Small intestine (tissue), 7 donors: ENCODE data around the gene HS6ST1. TPM values are rescaled to one million over a fixed set of nuclear protein-coding genes. Genes with fewer than 3 reads are reported as not detected.

Source experiments
- DNase-seq, 2 donors: peaks; one replicate each; pipeline versions ENCODE4 v3.0.0 to v3.0.0-alpha.2; 2013
- FAIRE-seq: peaks from 2 replicates; lab custom pipeline; 2012; peaks lifted over from hg19 to GRCh38; lab: Jason Lieb, UNC
- H3K27ac ChIP-seq, 3 donors: one replicate each; pipeline ENCODE4 v1.5.1; 2013; ENCODE audit warnings: low read length in 2 of 3, mild to moderate bottlenecking in 2 of 3, control low read depth in 1 of 3, inconsistent platforms in 1 of 3, low read depth in 1 of 3, moderate library complexity in 1 of 3
- H3K27me3 ChIP-seq, 3 donors: one replicate each; pipeline ENCODE4 v1.6.1; 2013; ENCODE audit warnings: low read length in 3 of 3, inconsistent platforms in 1 of 3; ENCODE audit not compliant: control insufficient read depth in 3 of 3, insufficient read depth in 3 of 3
- H3K36me3 ChIP-seq, 3 donors: one replicate each; pipeline ENCODE4 v1.6.1; 2013; ENCODE audit warnings: low read length in 3 of 3, inconsistent platforms in 1 of 3, low read depth in 1 of 3, mild to moderate bottlenecking in 1 of 3, moderate library complexity in 1 of 3; ENCODE audit not compliant: control insufficient read depth in 3 of 3, insufficient read depth in 2 of 3
- H3K4me1 ChIP-seq, 3 donors: one replicate each; pipeline ENCODE4 v1.6.1; 2013; ENCODE audit warnings: low read length in 2 of 3, inconsistent platforms in 1 of 3, low read depth in 1 of 3, mild to moderate bottlenecking in 1 of 3, moderate library complexity in 1 of 3; ENCODE audit not compliant: control insufficient read depth in 3 of 3, insufficient read depth in 2 of 3
- H3K4me3 ChIP-seq, 3 donors: one replicate each; pipeline ENCODE4 v1.5.1; 2013; ENCODE audit warnings: low read length in 3 of 3, control low read depth in 1 of 3, inconsistent platforms in 1 of 3, low read depth in 1 of 3, mild to moderate bottlenecking in 1 of 3, moderate library complexity in 1 of 3
- H3K9me3 ChIP-seq, 2 donors: one replicate each; pipeline ENCODE4 v1.6.1; 2013; ENCODE audit warnings: low read depth in 1 of 2, low read length in 1 of 2; ENCODE audit not compliant: control insufficient read depth in 2 of 2, insufficient read depth in 1 of 2
- WGBS, 3 donors: extraction: QIAGEN DNeasy Blood & Tissue Kit; methylation state at CpG; one replicate each; pipeline ENCODE4 v1.1.7; 2013; 5-methylcytosine and 5-hydroxymethylcytosine counted together
- polyA plus RNA-seq, 4 donors: library from polyadenylated mRNA; stranded (reverse) in 3 of 4; unstranded in 1 of 4; fragments of 200-250 nt in 3 of 4; fragments of 120-200 nt in 1 of 4; gene quantifications; one replicate each; pipeline versions ENCODE4 v1.2.1 to v1.2.3, GENCODE V29; 2013
- donor health status: healthy with polysubstance abuse.
- donor health status: control.
- donor health status: control.
- donor health status: Bipolar disorder and iron deficiency.
- donor health status: healthy.

HS6ST1 gene
- polyA plus RNA-seq, 4 donors: 4.0 to 20.7 (median 12.5) TPM

- FAIRE-seq: no peak
- H3K4me3 ChIP-seq: no peak overlapping the region
- no peaks in the 10 kb centered on the region for H3K4me1 ChIP-seq
- DNase-seq: no peak
- H3K9me3 ChIP-seq: no peaks in the 10 kb centered on the region
- no peaks in the 10 kb centered on the region for H3K36me3 ChIP-seq
- H3K27ac ChIP-seq: no peak overlapping the region
- H3K27me3 ChIP-seq: no peaks in the 10 kb centered on the region
- WGBS, 3 donors: 84 to 89% (median 87%) methylated on average over 8 of the region's 8 CpGs
Observed at GRCh38 chr2:128237911-128238697, 80.6 kb downstream of the HS6ST1 start.

- no peaks in the 10 kb centered on the region for H3K36me3 ChIP-seq
- H3K4me1 ChIP-seq: no peaks in the 10 kb centered on the region
- FAIRE-seq (no peak), DNase-seq (no peak)
- WGBS, 3 donors: 74 to 94% (median 78%) methylated on average over 2 of the region's 2 CpGs
- H3K27me3 ChIP-seq: no peaks in the 10 kb centered on the region
- H3K4me3 ChIP-seq: no peak overlapping the region
- H3K9me3 ChIP-seq: no peaks in the 10 kb centered on the region
- no peak overlapping the region for H3K27ac ChIP-seq
Observed at GRCh38 chr2:128237081-128237534, 81.6 kb downstream of the HS6ST1 start.

- no peak for FAIRE-seq
- Histone ChIP-seq H3K4me3 (no peak overlapping the region), H3K9me3 (no peaks in the 10 kb centered on the region), H3K36me3 (no peaks in the 10 kb centered on the region), H3K27ac (no peak overlapping the region), H3K27me3 (no peaks in the 10 kb centered on the region), H3K4me1 (no peaks in the 10 kb centered on the region)
- 91 to 92% (median 92%) methylated on average over 8 of the region's 8 CpGs for WGBS, 3 donors
- DNase-seq: no peak
Observed at GRCh38 chr2:128236491-128237035, 82.1 kb downstream of the HS6ST1 start.

GRCh38 chr2:128235581-128235980, 83.1 kb downstream of the HS6ST1 start:
- Histone ChIP-seq H3K4me3 (no peak overlapping the region), H3K27ac (no peak overlapping the region), H3K4me1 (no peaks in the 10 kb centered on the region), H3K36me3 (no peaks in the 10 kb centered on the region), H3K27me3 (no peaks in the 10 kb centered on the region), H3K9me3 (no peaks in the 10 kb centered on the region)
- 86 to 93% (median 86%) methylated on average over 8 of the region's 8 CpGs for WGBS, 3 donors
- no peak for FAIRE-seq
- DNase-seq: no peak

GRCh38 chr2:128234613-128235012, 84.1 kb downstream of the HS6ST1 start:
- FAIRE-seq: no peak
- H3K4me1 ChIP-seq: no peaks in the 10 kb centered on the region
- no peaks in the 10 kb centered on the region for H3K27me3 ChIP-seq
- H3K36me3 ChIP-seq: no peaks in the 10 kb centered on the region
- no peak for DNase-seq
- H3K27ac ChIP-seq: no peak overlapping the region
- H3K9me3 ChIP-seq: no peaks in the 10 kb centered on the region
- WGBS, 3 donors: 85 to 90% (median 88%) methylated on average over 5 of the region's 5 CpGs
- H3K4me3 ChIP-seq: no peak overlapping the region

- no peaks in the 10 kb centered on the region for H3K4me1 ChIP-seq
- H3K36me3 ChIP-seq: no peaks in the 10 kb centered on the region
- no peak overlapping the region for H3K4me3 ChIP-seq
- DNase-seq (no peak), FAIRE-seq (no peak)
- no peaks in the 10 kb centered on the region for H3K9me3 ChIP-seq
- H3K27ac ChIP-seq: no peak overlapping the region
- H3K27me3 ChIP-seq: no peaks in the 10 kb centered on the region
- 20 to 45% (median 31%) methylated on average over 11 of the region's 11 CpGs for WGBS, 3 donors
Observed at GRCh38 chr2:128233790-128234395, 84.8 kb downstream of the HS6ST1 start.

GRCh38 chr2:128232965-128233789, 85.5 kb downstream of the HS6ST1 start:
- no peak for FAIRE-seq
- H3K27ac ChIP-seq: peak overlapping the region; percentile 52 to 67 (median 62)
- 0 to 1% (median 0%) methylated on average over 75 to 84 of the region's 84 CpGs for WGBS, 3 donors
- H3K27me3 ChIP-seq: no peaks in the 10 kb centered on the region
- H3K4me1 ChIP-seq: no peaks in the 10 kb centered on the region
- peak; percentile 83 to 95 for DNase-seq
- H3K36me3 ChIP-seq: no peaks in the 10 kb centered on the region
- no peaks in the 10 kb centered on the region for H3K9me3 ChIP-seq
- peak overlapping the region; percentile 50 to 72 (median 58) for H3K4me3 ChIP-seq

GRCh38 chr2:128228894-128229293, 89.8 kb downstream of the HS6ST1 start:
- peak; percentile 47 to 57 for DNase-seq
- Histone ChIP-seq H3K27me3 (no peaks in the 10 kb centered on the region), H3K4me1 (no peaks in the 10 kb centered on the region), H3K36me3 (no peaks in the 10 kb centered on the region), H3K4me3 (no peak overlapping the region), H3K27ac (no peak overlapping the region), H3K9me3 (no peaks in the 10 kb centered on the region)
- FAIRE-seq: peak; percentile 68
